Sigmoid colon (tissue), 3 donors: ENCODE results near the gene TGIF2.

Experiments used
- POLR2A ChIP-seq, 2 donors: fragments of 450-650 bp; IDR thresholded peaks; one replicate each; pipeline ENCODE4 v1.6.1; 2016; ENCODE audit warnings: antibody characterized with exemption in 2 of 2, mild to moderate bottlenecking in 2 of 2, moderate library complexity in 2 of 2
- TF ChIP-seq, protein P1 (sequence below), 4 experiments: fragments of 450-650 bp in 3 of 4; fragments of 200-600 bp in 1 of 4; IDR thresholded peaks; one replicate each; pipeline ENCODE4 v1.5.1; 2016 to 2019; ENCODE audit warnings: antibody characterized with exemption in 4 of 4, mild to moderate bottlenecking in 3 of 4, moderate library complexity in 2 of 4

DNA sequence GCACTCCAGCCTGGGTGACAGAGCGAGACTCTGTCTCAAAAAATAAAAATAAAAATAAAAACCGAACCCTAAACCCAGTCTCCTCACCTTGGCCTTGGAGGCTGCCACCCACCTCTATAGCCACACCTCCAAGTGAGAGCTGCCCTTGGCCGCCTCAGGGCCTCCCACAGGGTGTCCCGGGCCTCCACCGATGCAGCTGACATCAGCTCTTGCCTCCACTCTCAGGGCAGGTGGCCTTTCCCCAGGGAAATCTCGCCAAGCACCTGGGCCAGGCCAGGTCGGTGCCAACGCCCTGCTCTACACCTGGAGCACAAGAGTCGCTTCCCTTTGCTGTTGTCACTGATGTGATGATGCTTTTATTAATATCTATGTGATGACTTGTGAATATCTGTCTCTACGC is 41.0 kb upstream of the TGIF2 start:
- no peak for TF ChIP-seq POLR2A (IDR thresholded peaks at IDR 0.05)
- TF ChIP-seq, protein P1, sequence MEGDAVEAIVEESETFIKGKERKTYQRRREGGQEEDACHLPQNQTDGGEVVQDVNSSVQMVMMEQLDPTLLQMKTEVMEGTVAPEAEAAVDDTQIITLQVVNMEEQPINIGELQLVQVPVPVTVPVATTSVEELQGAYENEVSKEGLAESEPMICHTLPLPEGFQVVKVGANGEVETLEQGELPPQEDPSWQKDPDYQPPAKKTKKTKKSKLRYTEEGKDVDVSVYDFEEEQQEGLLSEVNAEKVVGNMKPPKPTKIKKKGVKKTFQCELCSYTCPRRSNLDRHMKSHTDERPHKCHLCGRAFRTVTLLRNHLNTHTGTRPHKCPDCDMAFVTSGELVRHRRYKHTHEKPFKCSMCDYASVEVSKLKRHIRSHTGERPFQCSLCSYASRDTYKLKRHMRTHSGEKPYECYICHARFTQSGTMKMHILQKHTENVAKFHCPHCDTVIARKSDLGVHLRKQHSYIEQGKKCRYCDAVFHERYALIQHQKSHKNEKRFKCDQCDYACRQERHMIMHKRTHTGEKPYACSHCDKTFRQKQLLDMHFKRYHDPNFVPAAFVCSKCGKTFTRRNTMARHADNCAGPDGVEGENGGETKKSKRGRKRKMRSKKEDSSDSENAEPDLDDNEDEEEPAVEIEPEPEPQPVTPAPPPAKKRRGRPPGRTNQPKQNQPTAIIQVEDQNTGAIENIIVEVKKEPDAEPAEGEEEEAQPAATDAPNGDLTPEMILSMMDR (IDR thresholded peaks at IDR 0.05) = no peak
